ENCODE data around the gene CCDC112.

- TF ChIP-seq CTCF (IDR thresholded peaks at IDR 0.05) (no peak), POLR2A (IDR thresholded peaks at IDR 0.05) (no peak), EP300 (IDR thresholded peaks at IDR 0.05) (no peak)
Measured at GRCh38 chr5:115236599-115236998, 59.9 kb downstream of the CCDC112 start.
